H1 (cell line): Measurements from ENCODE around the gene WSCD2. TPM values are rescaled to one million over a fixed set of nuclear protein-coding genes. Genes with fewer than 3 reads are reported as not detected.

Experiments
- CTCF ChIA-PET: fragments of 300-600 bp; sonication (Branson Sonifier 250); formaldehyde crosslinking; loops from one replicate; lab custom pipeline; 2021; ENCODE audit not compliant: partially characterized antibody; lab: Charles Lee
- POLR2A ChIA-PET: fragments of 300-600 bp; sonication (Branson Sonifier 250); formaldehyde crosslinking; loops from one replicate; lab custom pipeline; 2021; ENCODE audit warnings: inconsistent platforms; ENCODE audit not compliant: partially characterized antibody; lab: Charles Lee
- DNase-seq, 2 experiments: peaks; one replicate each; pipeline versions ENCODE4 v3.0.0 to v3.0.0-alpha.2; 2010 to 2022; ENCODE audit warnings: low spot score in 2 of 2, low read depth in 1 of 2, mixed read lengths in 1 of 2
- FAIRE-seq: peaks from 2 replicates; lab custom pipeline; 2011; peaks lifted over from hg19 to GRCh38; lab: Jason Lieb, UNC
- H2AFZ ChIP-seq: 2 replicates; pipeline ENCODE4 v1.8.1; 2012; ENCODE audit warnings: low read length, inconsistent platforms
- H2AK5ac ChIP-seq: 2 replicates; pipeline ENCODE4 v1.6.1; 2013; ENCODE audit warnings: low read depth, low read length
- H2BK120ac ChIP-seq: replicated peaks from 2 replicates; pipeline ENCODE3; 2013; ENCODE audit warnings: low read depth, low read length, inconsistent platforms
- H2BK12ac ChIP-seq: 2 replicates; pipeline ENCODE4 v1.6.1; 2013; ENCODE audit warnings: low read depth, low read length
- H2BK15ac ChIP-seq: 2 replicates; pipeline ENCODE4 v1.6.1; 2013; ENCODE audit warnings: low read length
- H2BK20ac ChIP-seq: 2 replicates; pipeline ENCODE4 v1.6.1; 2013; ENCODE audit warnings: low read length
- H2BK5ac ChIP-seq: 2 replicates; pipeline ENCODE4 v1.6.1; 2013; ENCODE audit warnings: low read depth, low read length
- H3K14ac ChIP-seq: 2 replicates; pipeline ENCODE4 v1.6.1; 2013; ENCODE audit warnings: inconsistent platforms; ENCODE audit not compliant: insufficient read length
- H3K18ac ChIP-seq: 2 replicates; pipeline ENCODE4 v1.6.1; 2013; ENCODE audit warnings: low read length; ENCODE audit errors: extremely low read depth
- H3K23ac ChIP-seq: 2 replicates; pipeline ENCODE4 v1.6.1; 2013; ENCODE audit warnings: inconsistent platforms; ENCODE audit not compliant: insufficient read length
- H3K23me2 ChIP-seq: 2 replicates; pipeline ENCODE4 v1.6.1; 2013; ENCODE audit warnings: low read depth, low read length
- H3K27ac ChIP-seq: 2 replicates; pipeline ENCODE4 v1.6.1; 2011; ENCODE audit warnings: low read depth, low read length, inconsistent platforms
- H3K27me3 ChIP-seq, 4 experiments: replicated peaks in 1 of 4; 1 replicate in 1 of 4; 2 replicates in 3 of 4; pipeline versions ENCODE4 v1.6.1 to v1.8.1; 2011 to 2013; ENCODE audit warnings: low read length in 3 of 4, mild to moderate bottlenecking in 3 of 4, inconsistent platforms in 2 of 4, mixed read lengths in 2 of 4, moderate library complexity in 1 of 4; ENCODE audit not compliant: control insufficient read depth in 3 of 4, insufficient read depth in 3 of 4; ENCODE audit errors: extremely low read depth in 1 of 4
- H3K36me3 ChIP-seq, 4 experiments: 2 replicates each; pipeline versions ENCODE4 v1.6.1 to v1.8.1; 2011 to 2013; ENCODE audit warnings: mild to moderate bottlenecking in 4 of 4, low read length in 3 of 4, moderate library complexity in 2 of 4, control low read depth in 1 of 4, inconsistent platforms in 1 of 4; ENCODE audit not compliant: insufficient read depth in 4 of 4, control insufficient read depth in 2 of 4
- H3K4ac ChIP-seq: replicated peaks from 2 replicates; pipeline ENCODE3; 2013; ENCODE audit warnings: low read length, low read depth, mixed read lengths, inconsistent platforms; ENCODE audit not compliant: insufficient read length
- H3K4me1 ChIP-seq, 4 experiments: replicated peaks in 1 of 4; 1 replicate in 1 of 4; 2 replicates in 3 of 4; pipeline versions ENCODE4 v1.6.1 to v1.8.1; 2011 to 2013; ENCODE audit warnings: low read length in 3 of 4, inconsistent platforms in 2 of 4, mixed read lengths in 1 of 4; ENCODE audit not compliant: insufficient read depth in 4 of 4, control insufficient read depth in 3 of 4
- H3K4me2 ChIP-seq, 2 experiments: 2 replicates each; pipeline versions ENCODE4 v1.6.1 to v1.8.1; 2011 to 2013; ENCODE audit warnings: low read depth in 2 of 2, low read length in 2 of 2, control low read depth in 1 of 2, inconsistent platforms in 1 of 2, mild to moderate bottlenecking in 1 of 2; ENCODE audit not compliant: insufficient read depth in 1 of 2
- H3K4me3 ChIP-seq, 4 experiments: fragments of 200-600, 300-600 bp in 1 of 4; sonication (generic), shearing (Covaris generic), sonication (Bioruptor Twin) in 1 of 4; 2 replicates each; pipeline versions ENCODE4 v1.5.1 to v1.8.1; 2011 to 2016; ENCODE audit warnings: low read length in 4 of 4, low read depth in 3 of 4, control low read depth in 2 of 4, inconsistent platforms in 2 of 4, mild to moderate bottlenecking in 2 of 4, mixed read lengths in 1 of 4, moderate library complexity in 1 of 4; ENCODE audit not compliant: insufficient read depth in 2 of 4; ENCODE audit errors: extremely low read depth in 1 of 4
- H3K56ac ChIP-seq: replicated peaks from 2 replicates; pipeline ENCODE3; 2013; ENCODE audit warnings: low read depth, mild to moderate bottlenecking, mixed read lengths, low read length, inconsistent platforms; ENCODE audit not compliant: insufficient read length
- H3K79me1 ChIP-seq: 2 replicates; pipeline ENCODE4 v1.6.1; 2013; ENCODE audit warnings: low read depth, low read length, control low read depth
- H3K79me2 ChIP-seq, 2 experiments: 2 replicates each; pipeline versions ENCODE4 v1.6.1 to v1.8.1; 2012 to 2013; ENCODE audit warnings: low read length in 2 of 2, mild to moderate bottlenecking in 2 of 2, inconsistent platforms in 1 of 2; ENCODE audit not compliant: insufficient read depth in 2 of 2, control insufficient read depth in 1 of 2
- H3K9ac ChIP-seq, 4 experiments: replicated peaks in 1 of 4; 1 replicate in 1 of 4; 2 replicates in 3 of 4; pipeline versions ENCODE4 v1.6.1 to v1.8.1; 2011 to 2013; ENCODE audit warnings: low read depth in 3 of 4, low read length in 3 of 4, control low read depth in 2 of 4, mild to moderate bottlenecking in 2 of 4, moderate library complexity in 2 of 4, inconsistent platforms in 1 of 4; ENCODE audit errors: extremely low read depth in 1 of 4
- H3K9me3 ChIP-seq, 2 experiments: 2 replicates each; pipeline versions ENCODE4 v1.6.1 to v1.8.1; 2012 to 2013; ENCODE audit warnings: mild to moderate bottlenecking in 2 of 2, moderate library complexity in 2 of 2, control low read depth in 1 of 2, inconsistent platforms in 1 of 2, low read depth in 1 of 2, low read length in 1 of 2, mixed read lengths in 1 of 2; ENCODE audit not compliant: insufficient read depth in 2 of 2
- H4K20me1 ChIP-seq, 2 experiments: replicated peaks in 1 of 2; 2 replicates each; pipeline versions ENCODE3 to v1.8.1; 2011 to 2013; ENCODE audit warnings: inconsistent platforms in 2 of 2, low read length in 2 of 2, mild to moderate bottlenecking in 1 of 2; ENCODE audit not compliant: insufficient read depth in 2 of 2, control insufficient read depth in 1 of 2
- H4K5ac ChIP-seq: 2 replicates; pipeline ENCODE4 v1.6.1; 2013; ENCODE audit warnings: low read length, low read depth, mixed read lengths, inconsistent platforms; ENCODE audit not compliant: insufficient read length
- H4K8ac ChIP-seq: 2 replicates; pipeline ENCODE4 v1.8.0; 2013; ENCODE audit warnings: mild to moderate bottlenecking, moderate library complexity, low read length, inconsistent platforms; ENCODE audit not compliant: insufficient read depth; ENCODE audit errors: extremely low read depth
- H4K91ac ChIP-seq: replicated peaks from 2 replicates; pipeline ENCODE3; 2013; ENCODE audit warnings: low read length, mixed read lengths, inconsistent platforms; ENCODE audit not compliant: insufficient read length
- KDM1A ChIP-seq: fragments of 200-600, 300-600 bp; sonication (generic); IDR thresholded peaks from 2 replicates; pipeline ENCODE4 v1.7.1; 2016; ENCODE audit warnings: mild to moderate bottlenecking, low read length, borderline replicate concordance
- RFX5 ChIP-seq: IDR thresholded peaks from 2 replicates; pipeline ENCODE4 v1.6.1; 2011; ENCODE audit warnings: low read depth, low read length, improper control_type of control experiment, borderline replicate concordance
- SP4 ChIP-seq: IDR thresholded peaks from 2 replicates; pipeline ENCODE4 v1.6.1; 2012; ENCODE audit warnings: low read length, inconsistent platforms
- SUZ12 ChIP-seq: fragments of 200-600 bp; sonication (generic); IDR thresholded peaks from 2 replicates; pipeline ENCODE4 v1.6.1; 2012; ENCODE audit warnings: mild to moderate bottlenecking, inconsistent platforms, low read length, moderate library complexity, mixed read lengths
- WGBS, 2 experiments: shearing (Covaris generic) in 1 of 2; methylation state at CpG; one replicate each; pipeline versions ENCODE4 v1.1.6 to v1.1.7; 2013 to 2015; ENCODE audit warnings: low lambda C conversion rate in 2 of 2, mixed read lengths in 2 of 2, inconsistent platforms in 1 of 2, low coverage in 1 of 2, missing lambda C conversion rate in 1 of 2; ENCODE audit not compliant: insufficient replicate concordance in 2 of 2, insufficient coverage in 1 of 2, insufficient read length in 1 of 2; ENCODE audit errors: extremely low coverage in 1 of 2, missing lambda C conversion rate in 1 of 2; 5-methylcytosine and 5-hydroxymethylcytosine counted together
- polyA plus RNA-seq, 7 experiments: library from polyadenylated mRNA; depleted of rRNA in 3 of 7; stranded (reverse) in 5 of 7; unstranded in 2 of 7; fragments of >200 nt in 5 of 7; fragments of 200-250 nt in 2 of 7; gene quantifications; 1 replicate in 5 of 7; 2 replicates in 1 of 7; 4 replicates in 1 of 7; pipeline versions ENCODE4 v1.2.1 to v1.2.3, GENCODE V29; 2011 to 2013; ENCODE audit warnings: missing spikeins in 2 of 7, mixed read lengths in 2 of 7
- total RNA-seq: library from RNA; stranded (reverse); fragmentation: NEBNext Ultra II Directional; extraction: Animal tissue kit (Norgen Biotek cat#: 25700); gene quantifications from 2 replicates; pipeline ENCODE4 v1.2.1, GENCODE V29; 2021

Gene WSCD2
- total and polyA plus RNA-seq, 2 of the 8 experiments (the other 6 are each of a cell fraction or from before 2014, with no cell fraction given), result 1.3 to 2.2 TPM

DNA sequence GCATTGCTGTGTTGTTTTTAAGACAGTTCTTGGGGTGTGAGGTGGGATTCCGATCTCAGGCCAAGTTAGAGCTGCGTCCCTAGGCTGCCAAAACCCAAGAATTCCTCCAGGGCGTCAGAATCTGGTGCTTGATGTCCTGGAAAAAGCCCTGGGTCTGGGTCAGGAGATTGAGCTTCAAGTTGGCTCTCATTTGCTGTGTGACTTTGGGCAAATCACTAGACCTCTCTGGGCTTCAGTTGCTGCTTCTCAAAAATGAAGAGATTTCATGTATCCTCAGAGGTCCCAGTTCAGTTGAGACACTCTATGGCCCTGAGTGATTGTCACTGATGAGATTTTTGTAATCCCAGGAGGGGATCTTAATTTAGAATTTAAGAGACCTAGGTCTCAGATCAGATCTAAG lies 1.9 kb downstream of the WSCD2 start:
- Histone ChIP-seq H3K56ac (no peak overlapping the region), H4K20me1 (peaks cover 0 to 3% of the 10 kb centered on the region in 2 experiments), H3K4ac (no peak overlapping the region), H2BK5ac (no peak overlapping the region), H3K23me2 (peaks cover 10% of the 10 kb centered on the region; the same call in 1 of the 2 replicates), H2BK20ac (no peak overlapping the region), H2BK120ac (no peak overlapping the region), H4K5ac (no peak overlapping the region), H3K18ac (no peak overlapping the region), H3K4me1 (peaks cover 0 to 19% (median 2%) of the 10 kb centered on the region in 4 experiments; a peak in 4 of 7 replicates), H3K4me2 (peak overlapping the region in 1 of 2 experiments; percentile 94; a peak in 2 of 4 replicates), H3K27me3 (peaks cover 0 to 14% (median 6%) of the 10 kb centered on the region in 4 experiments; a peak in 3 of 7 replicates), H3K79me1 (peaks cover 8% of the 10 kb centered on the region; the same call in 1 of the 2 replicates), H3K23ac (no peak overlapping the region), H4K8ac (no peak overlapping the region; the same call in 1 of the 2 replicates), H3K4me3 (no peak overlapping the region), H3K36me3 (no peaks in the 10 kb centered on the region), H3K14ac (no peak overlapping the region), H2BK12ac (no peak overlapping the region), H2BK15ac (no peak overlapping the region), H3K9me3 (no peaks in the 10 kb centered on the region), H3K79me2 (no peaks in the 10 kb centered on the region), H3K27ac (no peak overlapping the region), H3K9ac (no peak overlapping the region), H2AFZ (no peak overlapping the region), H4K91ac (no peak overlapping the region), H2AK5ac (no peak overlapping the region)
- 85% methylated on average over 3 of the region's 3 CpGs; no CpG with 5 or more reads in 1 of the 2 experiments for WGBS, 2 experiments
- TF ChIP-seq KDM1A (peak; percentile 90), SP4 (no peak), RFX5 (no peak), SUZ12 (no peak)
- ChIA-PET POLR2A (interaction anchor here (0.7 to 1.8 kb wide), 2 partner anchors 11 to 16 kb away, joined by 3 read pairs; no protein-coding TSS in a partner anchor), CTCF (interaction anchor here (0.9 to 4.2 kb wide), 14 partner anchors 11 to 212 kb away, joined by 3 to 64 read pairs (median 6); no protein-coding TSS in a partner anchor)
- DNase-seq (no peak), FAIRE-seq (no peak)
